Measurements from ENCODE around the gene LRIG1. TPM values are rescaled to one million over a fixed set of nuclear protein-coding genes. Genes with fewer than 3 reads are reported as not detected.

The LRIG1 gene, protein sequence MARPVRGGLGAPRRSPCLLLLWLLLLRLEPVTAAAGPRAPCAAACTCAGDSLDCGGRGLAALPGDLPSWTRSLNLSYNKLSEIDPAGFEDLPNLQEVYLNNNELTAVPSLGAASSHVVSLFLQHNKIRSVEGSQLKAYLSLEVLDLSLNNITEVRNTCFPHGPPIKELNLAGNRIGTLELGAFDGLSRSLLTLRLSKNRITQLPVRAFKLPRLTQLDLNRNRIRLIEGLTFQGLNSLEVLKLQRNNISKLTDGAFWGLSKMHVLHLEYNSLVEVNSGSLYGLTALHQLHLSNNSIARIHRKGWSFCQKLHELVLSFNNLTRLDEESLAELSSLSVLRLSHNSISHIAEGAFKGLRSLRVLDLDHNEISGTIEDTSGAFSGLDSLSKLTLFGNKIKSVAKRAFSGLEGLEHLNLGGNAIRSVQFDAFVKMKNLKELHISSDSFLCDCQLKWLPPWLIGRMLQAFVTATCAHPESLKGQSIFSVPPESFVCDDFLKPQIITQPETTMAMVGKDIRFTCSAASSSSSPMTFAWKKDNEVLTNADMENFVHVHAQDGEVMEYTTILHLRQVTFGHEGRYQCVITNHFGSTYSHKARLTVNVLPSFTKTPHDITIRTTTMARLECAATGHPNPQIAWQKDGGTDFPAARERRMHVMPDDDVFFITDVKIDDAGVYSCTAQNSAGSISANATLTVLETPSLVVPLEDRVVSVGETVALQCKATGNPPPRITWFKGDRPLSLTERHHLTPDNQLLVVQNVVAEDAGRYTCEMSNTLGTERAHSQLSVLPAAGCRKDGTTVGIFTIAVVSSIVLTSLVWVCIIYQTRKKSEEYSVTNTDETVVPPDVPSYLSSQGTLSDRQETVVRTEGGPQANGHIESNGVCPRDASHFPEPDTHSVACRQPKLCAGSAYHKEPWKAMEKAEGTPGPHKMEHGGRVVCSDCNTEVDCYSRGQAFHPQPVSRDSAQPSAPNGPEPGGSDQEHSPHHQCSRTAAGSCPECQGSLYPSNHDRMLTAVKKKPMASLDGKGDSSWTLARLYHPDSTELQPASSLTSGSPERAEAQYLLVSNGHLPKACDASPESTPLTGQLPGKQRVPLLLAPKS
- total RNA-seq = 100 to 1,000 TPM in 2 of 3 donors, 10 to 100 TPM in 1; 66.1 to 227 (median 131) TPM

- Histone ChIP-seq H3K27ac (peak within 1 kb of the TSS; percentile 93), H3K4me1 (no peaks in the 10 kb centered on the region), H3K36me3 (no peaks in the 10 kb centered on the region), H3K4me3 (peak within 1 kb of the TSS; percentile 82 to 99 (median 96)), H3K27me3 (no peaks in the 10 kb centered on the region), H3K9me3 (no peaks in the 10 kb centered on the region)
- peak; percentile 53 to 84 (median 60) for TF ChIP-seq POLR2AphosphoS5 (IDR thresholded peaks at IDR 0.05)
- TF ChIP-seq, protein P1, sequence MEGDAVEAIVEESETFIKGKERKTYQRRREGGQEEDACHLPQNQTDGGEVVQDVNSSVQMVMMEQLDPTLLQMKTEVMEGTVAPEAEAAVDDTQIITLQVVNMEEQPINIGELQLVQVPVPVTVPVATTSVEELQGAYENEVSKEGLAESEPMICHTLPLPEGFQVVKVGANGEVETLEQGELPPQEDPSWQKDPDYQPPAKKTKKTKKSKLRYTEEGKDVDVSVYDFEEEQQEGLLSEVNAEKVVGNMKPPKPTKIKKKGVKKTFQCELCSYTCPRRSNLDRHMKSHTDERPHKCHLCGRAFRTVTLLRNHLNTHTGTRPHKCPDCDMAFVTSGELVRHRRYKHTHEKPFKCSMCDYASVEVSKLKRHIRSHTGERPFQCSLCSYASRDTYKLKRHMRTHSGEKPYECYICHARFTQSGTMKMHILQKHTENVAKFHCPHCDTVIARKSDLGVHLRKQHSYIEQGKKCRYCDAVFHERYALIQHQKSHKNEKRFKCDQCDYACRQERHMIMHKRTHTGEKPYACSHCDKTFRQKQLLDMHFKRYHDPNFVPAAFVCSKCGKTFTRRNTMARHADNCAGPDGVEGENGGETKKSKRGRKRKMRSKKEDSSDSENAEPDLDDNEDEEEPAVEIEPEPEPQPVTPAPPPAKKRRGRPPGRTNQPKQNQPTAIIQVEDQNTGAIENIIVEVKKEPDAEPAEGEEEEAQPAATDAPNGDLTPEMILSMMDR (IDR thresholded peaks at IDR 0.05) = peak; percentile 36 to 62 (median 45)
- TF ChIP-seq POLR2A (IDR thresholded peaks at IDR 0.05) = no peak
- DNase-seq (ENCODE audit: low spot score in 2 of 2) = peak; percentile 99 to 100
- intact Hi-C loops (cut with DNase I; ENCODE audit: low total_unique reads) = no loop called here
Observed at GRCh38 chr3:66500576-66501482, at the start of gene LRIG1. LRIG1 (minus strand) TSS chr3:66501022; CDS start chr3:66500407, 615 bp downstream.

- intact Hi-C loops (cut with DNase I; ENCODE audit: low total_unique reads) = no loop called here
- Histone ChIP-seq H3K27ac (no peak overlapping the region), H3K4me3 (no peak overlapping the region), H3K4me1 (no peaks in the 10 kb centered on the region), H3K9me3 (no peaks in the 10 kb centered on the region), H3K27me3 (no peaks in the 10 kb centered on the region), H3K36me3 (no peaks in the 10 kb centered on the region)
- no peak for TF ChIP-seq POLR2AphosphoS5 (IDR thresholded peaks at IDR 0.05)
- TF ChIP-seq, protein P1 (IDR thresholded peaks at IDR 0.05) = no peak
- no peak for TF ChIP-seq POLR2A (IDR thresholded peaks at IDR 0.05)
- DNase-seq (ENCODE audit: low spot score in 2 of 2) = no peak
Observed at GRCh38 chr3:66544619-66545429, 44.0 kb upstream of the LRIG1 start.

DNA sequence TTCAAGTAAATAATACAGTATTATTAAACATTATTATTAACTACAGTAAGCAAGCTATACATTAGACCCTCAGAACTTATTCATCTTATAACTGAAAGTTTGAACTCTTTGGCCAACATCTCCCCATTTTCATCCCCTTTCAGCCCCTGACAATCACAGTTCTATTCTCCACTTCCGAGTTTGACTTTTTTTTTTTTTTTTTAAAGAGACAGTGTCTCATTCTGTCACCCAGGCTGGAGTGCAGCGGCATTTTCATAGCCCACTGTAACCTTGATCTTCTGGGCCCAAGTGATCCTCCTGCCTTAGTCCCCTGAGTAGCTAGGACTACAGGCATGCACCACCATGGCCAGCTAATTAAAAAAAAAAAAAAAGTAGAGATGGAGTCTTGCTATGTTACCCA is 41.3 kb upstream of the LRIG1 start:
- no peak for TF ChIP-seq POLR2A (IDR thresholded peaks at IDR 0.05)
- no peak for TF ChIP-seq POLR2AphosphoS5 (IDR thresholded peaks at IDR 0.05)
- TF ChIP-seq, protein P1 (IDR thresholded peaks at IDR 0.05) = no peak
- Histone ChIP-seq H3K27me3 (no peaks in the 10 kb centered on the region), H3K4me3 (no peak overlapping the region), H3K36me3 (no peaks in the 10 kb centered on the region), H3K4me1 (no peaks in the 10 kb centered on the region), H3K9me3 (no peaks in the 10 kb centered on the region), H3K27ac (no peak overlapping the region)
- intact Hi-C loops (cut with DNase I; ENCODE audit: low total_unique reads) = no loop called here
- DNase-seq (ENCODE audit: low spot score in 2 of 2) = no peak

DNA sequence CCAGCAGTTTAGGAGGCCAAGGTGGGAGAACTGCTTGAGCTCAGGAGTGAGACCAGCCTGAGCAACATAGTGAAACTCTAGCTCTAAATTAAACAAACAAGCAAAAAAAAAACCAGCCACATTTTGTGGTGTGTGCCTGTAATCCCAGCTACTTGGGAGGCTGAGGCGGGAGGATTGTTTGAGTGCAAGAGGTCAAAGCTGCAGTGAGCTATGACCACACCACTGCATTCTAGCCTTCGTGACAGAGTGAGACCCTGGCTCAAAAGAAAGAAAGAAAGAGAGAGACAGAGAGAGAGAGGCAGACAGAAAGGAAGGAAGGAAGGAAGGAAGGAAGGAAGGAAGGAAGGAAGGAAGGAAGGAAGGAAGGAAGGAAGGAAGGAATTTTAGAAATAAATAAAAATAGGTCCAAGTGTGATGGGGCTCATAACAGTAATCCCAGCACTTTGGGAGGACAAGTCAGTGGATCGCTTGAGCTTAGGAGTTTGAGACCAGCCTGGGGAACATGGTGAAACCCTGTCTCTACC is 38.7 kb upstream of the LRIG1 start:
- no peak overlapping the region for H3K4me3 ChIP-seq
- H3K27ac ChIP-seq = no peak overlapping the region
- H3K9me3 ChIP-seq = no peaks in the 10 kb centered on the region
- DNase-seq (ENCODE audit: low spot score in 2 of 2) = no peak
- H3K36me3 ChIP-seq = no peaks in the 10 kb centered on the region
- H3K4me1 ChIP-seq = no peaks in the 10 kb centered on the region
- TF ChIP-seq POLR2AphosphoS5 (IDR thresholded peaks at IDR 0.05) (no peak), POLR2A (IDR thresholded peaks at IDR 0.05) (no peak)
- TF ChIP-seq, protein P1 (IDR thresholded peaks at IDR 0.05) = no peak
- intact Hi-C loops (cut with DNase I; ENCODE audit: low total_unique reads) = no loop called here
- no peaks in the 10 kb centered on the region for H3K27me3 ChIP-seq

All from breast epithelium (tissue), 4 donors.